ENCODE measurements around the gene KRT8.

DNA sequence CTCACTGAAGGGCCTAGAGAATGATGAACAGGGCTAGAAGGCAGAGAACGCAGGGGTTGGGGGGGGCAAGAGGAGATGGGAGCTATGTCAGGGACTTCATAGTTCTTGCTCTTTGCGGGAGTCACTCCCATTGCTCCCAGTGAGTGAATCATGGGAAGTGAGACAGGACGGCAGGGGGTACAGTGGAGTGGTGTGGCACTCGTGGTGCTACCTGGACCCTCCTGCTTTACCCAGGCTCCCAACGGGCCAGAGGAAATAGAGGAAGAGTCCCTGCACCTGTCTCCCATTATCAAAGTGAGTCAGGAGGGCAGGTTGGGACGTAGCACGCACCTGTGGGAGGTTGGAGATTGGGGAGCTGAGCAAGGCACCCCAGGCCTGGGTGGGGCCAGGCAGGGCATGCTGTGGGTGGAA lies 1.3 kb upstream of the KRT8 start:
- TF ChIP-seq CTCF (IDR thresholded peaks at IDR 0.05; ENCODE audit: insufficient read depth, low read depth, low read length) (no peak), EZH2 (IDR thresholded peaks at IDR 0.05; ENCODE audit: insufficient read depth, low read length) (no peak)
